Fibroblast of lung (primary cell): Measurements from ENCODE around the gene PDE4B. TPM values are rescaled to one million over a fixed set of nuclear protein-coding genes. Genes with fewer than 3 reads are reported as not detected.
"Not testable (repeated sequence)": the region's sequence is repeated elsewhere in the genome, so short reads cannot be mapped to it uniquely, and the experiment has no call there.

ENCODE experiments used
- DNase-seq, 2 donors: peaks; one replicate each; pipeline versions ENCODE4 v3.0.0 to v3.0.0-alpha.2; 2010; ENCODE audit warnings: low read depth in 2 of 2
- H2AFZ ChIP-seq: 2 replicates; pipeline ENCODE4 v1.5.1; 2012; ENCODE audit warnings: low read length, control low read depth, inconsistent platforms
- H3K27ac ChIP-seq: 2 replicates; pipeline ENCODE4 v1.5.1; 2011; ENCODE audit warnings: low read length, control low read depth; ENCODE audit not compliant: insufficient read depth
- H3K27me3 ChIP-seq: 2 replicates; pipeline ENCODE4 v1.5.1; 2011; ENCODE audit warnings: mild to moderate bottlenecking, low read length; ENCODE audit not compliant: control insufficient read depth, insufficient read depth
- H3K36me3 ChIP-seq: 2 replicates; pipeline ENCODE4 v1.5.1; 2011; ENCODE audit warnings: low read length; ENCODE audit not compliant: control insufficient read depth, insufficient read depth
- H3K4me1 ChIP-seq: 2 replicates; pipeline ENCODE4 v1.5.1; 2011; ENCODE audit warnings: low read length; ENCODE audit not compliant: control insufficient read depth, insufficient read depth; ENCODE audit errors: extremely low read depth
- H3K4me2 ChIP-seq: 2 replicates; pipeline ENCODE4 v1.5.1; 2011; ENCODE audit warnings: low read length, control low read depth; ENCODE audit not compliant: insufficient read depth; ENCODE audit errors: extremely low read depth
- H3K4me3 ChIP-seq, 4 experiments: fragments of 200-600 bp in 1 of 4; sonication (generic) in 1 of 4; replicated peaks in 1 of 4; 2 replicates each; pipeline ENCODE4 v1.5.1; 2011 to 2016; ENCODE audit warnings: low read length in 4 of 4, low read depth in 3 of 4, mild to moderate bottlenecking in 3 of 4, control low read depth in 2 of 4, inconsistent platforms in 1 of 4, mixed read lengths in 1 of 4; ENCODE audit not compliant: insufficient read depth in 1 of 4; ENCODE audit errors: control extremely low read depth in 1 of 4
- H3K79me2 ChIP-seq: 2 replicates; pipeline ENCODE4 v1.5.1; 2012; ENCODE audit warnings: mild to moderate bottlenecking, low read length, inconsistent platforms; ENCODE audit not compliant: control insufficient read depth, insufficient read depth
- H3K9ac ChIP-seq: 2 replicates; pipeline ENCODE4 v1.5.1; 2011; ENCODE audit warnings: mild to moderate bottlenecking, low read length, control low read depth; ENCODE audit not compliant: insufficient read depth
- H3K9me3 ChIP-seq: 2 replicates; pipeline ENCODE4 v1.5.1; 2012; ENCODE audit warnings: low read depth, low read length; ENCODE audit not compliant: control insufficient read depth, insufficient read depth
- H4K20me1 ChIP-seq: 2 replicates; pipeline ENCODE4 v1.5.1; 2011; ENCODE audit warnings: low read length; ENCODE audit not compliant: control insufficient read depth, insufficient read depth; ENCODE audit errors: extremely low read depth
- CTCF ChIP-seq, 2 donors: IDR thresholded peaks in 1 of 2; conservative IDR thresholded peaks in 1 of 2; 1 replicate in 1 of 2; 2 replicates in 1 of 2; pipeline ENCODE4 v1.5.1; 2011 to 2012; ENCODE audit warnings: low read length in 2 of 2, control low read depth in 1 of 2, inconsistent platforms in 1 of 2, low read depth in 1 of 2, mild to moderate bottlenecking in 1 of 2
- EZH2 ChIP-seq: IDR thresholded peaks from 2 replicates; pipeline ENCODE4 v1.5.1; 2012; ENCODE audit warnings: low read length, control low read depth, mild to moderate bottlenecking; ENCODE audit errors: missing control alignments
- polyA plus RNA-seq, 2 donors: library from polyadenylated mRNA; depleted of rRNA in 1 of 2; stranded (reverse) in 1 of 2; unstranded in 1 of 2; fragments of >200 nt; gene quantifications; 2 replicates each; pipeline ENCODE4 v1.2.1, GENCODE V29; 2011 to 2012; ENCODE audit warnings: missing spikeins in 1 of 2
- total RNA-seq: library from RNA; depleted of rRNA; stranded (reverse); fragments of >200 nt; gene quantifications from 2 replicates; pipeline ENCODE4 v1.2.1, GENCODE V29; 2014

Gene PDE4B
- total and polyA plus RNA-seq, 2 donors (not counting 1 experiment from before 2014, with no cell fraction given): 3.7 to 19.8 TPM

DNA sequence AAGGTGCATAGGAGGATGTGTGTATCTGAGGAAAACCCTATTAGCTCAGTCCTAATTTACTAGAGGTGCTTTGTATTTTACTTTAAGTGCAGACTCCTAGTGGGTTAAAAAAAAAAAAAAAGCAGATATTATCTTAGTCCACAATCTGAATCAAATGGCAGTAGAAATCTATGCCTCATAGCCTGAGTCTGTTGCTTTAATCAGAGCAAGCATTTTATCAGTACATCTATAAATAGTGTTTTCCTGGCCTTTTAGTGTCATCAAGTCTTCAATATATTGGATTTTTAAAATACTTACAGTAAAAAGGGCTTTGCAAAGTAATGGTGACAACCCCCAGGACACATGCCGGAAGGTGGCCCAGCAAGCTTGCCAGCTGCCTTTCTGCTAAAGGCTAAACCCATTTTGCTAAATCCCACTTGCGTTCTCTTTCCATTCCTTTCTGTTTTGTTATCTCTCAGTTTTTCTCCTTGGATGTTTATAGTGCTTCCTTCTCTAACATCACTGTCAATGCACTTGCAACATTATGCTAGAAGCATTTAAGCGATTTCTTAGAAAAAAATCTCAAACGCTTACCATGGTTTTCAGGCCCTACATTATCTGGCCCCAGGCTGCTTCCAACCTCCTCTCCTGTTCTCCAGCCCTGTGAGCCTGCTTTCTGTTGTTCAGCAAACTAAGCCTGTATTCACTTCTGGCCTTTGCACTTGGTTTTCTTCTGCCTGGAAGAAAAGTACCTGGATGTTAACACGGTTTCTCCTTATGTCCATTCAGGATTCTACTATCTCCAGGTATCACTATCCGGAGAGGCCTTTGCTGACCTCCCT lies 206.3 kb downstream of the PDE4B start:
- Histone ChIP-seq H3K9ac (no peak overlapping the region), H4K20me1 (no peaks in the 10 kb centered on the region), H2AFZ (no peak overlapping the region), H3K27me3 (no peaks in the 10 kb centered on the region), H3K4me1 (no peaks in the 10 kb centered on the region), H3K4me3 (no peak overlapping the region), H3K79me2 (no peaks in the 10 kb centered on the region), H3K36me3 (no peaks in the 10 kb centered on the region), H3K27ac (no peak overlapping the region), H3K4me2 (no peak overlapping the region), H3K9me3 (no peaks in the 10 kb centered on the region)
- TF ChIP-seq CTCF (conservative IDR thresholded peaks at IDR 0.05 in 1 of 2, IDR thresholded peaks at IDR 0.05 in 1 of 2; ENCODE audit: low read depth in 1 of 2, low read length in 2 of 2) (no peak), EZH2 (no peak)
- no peak for DNase-seq

DNA sequence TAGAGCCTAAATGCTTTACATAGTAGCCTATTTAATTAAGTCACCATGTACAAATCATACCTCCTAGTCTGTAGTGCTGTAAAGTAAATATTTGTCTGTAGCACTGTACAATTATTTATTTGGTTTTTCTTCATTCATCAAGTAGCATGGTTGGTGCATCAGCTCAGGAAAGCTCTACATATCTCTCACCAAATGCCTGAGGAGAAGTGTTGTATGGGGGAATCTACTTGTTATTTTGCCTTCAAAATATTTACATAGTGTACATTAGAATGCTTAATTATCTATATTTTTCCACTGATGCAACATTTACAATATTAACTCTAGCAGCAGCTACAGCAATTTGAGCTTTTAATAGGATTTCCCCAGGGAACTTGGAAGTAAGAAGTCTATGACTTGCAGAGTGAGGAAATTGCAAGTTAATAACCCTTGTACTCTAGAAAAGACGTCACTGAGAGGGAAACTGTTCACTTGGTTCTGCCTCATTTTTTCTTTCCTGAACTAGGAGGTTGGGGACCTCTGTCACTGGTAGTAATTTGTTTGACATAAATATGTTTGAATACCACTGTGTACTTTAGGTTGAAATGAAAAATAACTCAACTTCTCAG lies 207.4 kb downstream of the PDE4B start:
- H2AFZ ChIP-seq: no peak overlapping the region
- no peak overlapping the region for H3K9ac ChIP-seq
- DNase-seq: peak in 1 of 2 donors; percentile 33
- no peaks in the 10 kb centered on the region for H3K9me3 ChIP-seq
- no peaks in the 10 kb centered on the region for H4K20me1 ChIP-seq
- no peaks in the 10 kb centered on the region for H3K4me1 ChIP-seq
- no peak overlapping the region for H3K4me3 ChIP-seq
- no peak overlapping the region for H3K4me2 ChIP-seq
- TF ChIP-seq CTCF (conservative IDR thresholded peaks at IDR 0.05 in 1 of 2, IDR thresholded peaks at IDR 0.05 in 1 of 2; ENCODE audit: low read depth in 1 of 2, low read length in 2 of 2) (no peak), EZH2 (no peak)
- H3K27ac ChIP-seq: no peak overlapping the region
- H3K27me3 ChIP-seq: no peaks in the 10 kb centered on the region
- H3K79me2 ChIP-seq: no peaks in the 10 kb centered on the region
- no peaks in the 10 kb centered on the region for H3K36me3 ChIP-seq

- DNase-seq: no peak
- H3K4me3 ChIP-seq: no peak overlapping the region
- no peaks in the 10 kb centered on the region for H4K20me1 ChIP-seq
- no peak overlapping the region for H3K9ac ChIP-seq
- H3K79me2 ChIP-seq: no peaks in the 10 kb centered on the region
- no peaks in the 10 kb centered on the region for H3K9me3 ChIP-seq
- no peaks in the 10 kb centered on the region for H3K36me3 ChIP-seq
- no peak overlapping the region for H3K4me2 ChIP-seq
- no peaks in the 10 kb centered on the region for H3K27me3 ChIP-seq
- TF ChIP-seq EZH2 (no peak), CTCF (conservative IDR thresholded peaks at IDR 0.05 in 1 of 2, IDR thresholded peaks at IDR 0.05 in 1 of 2; ENCODE audit: low read depth in 1 of 2, low read length in 2 of 2) (no peak)
- no peak overlapping the region for H3K27ac ChIP-seq
- H3K4me1 ChIP-seq: no peaks in the 10 kb centered on the region
- no peak overlapping the region for H2AFZ ChIP-seq
Observed at GRCh38 chr1:66003690-66004089, 211.0 kb downstream of the PDE4B start.

DNA sequence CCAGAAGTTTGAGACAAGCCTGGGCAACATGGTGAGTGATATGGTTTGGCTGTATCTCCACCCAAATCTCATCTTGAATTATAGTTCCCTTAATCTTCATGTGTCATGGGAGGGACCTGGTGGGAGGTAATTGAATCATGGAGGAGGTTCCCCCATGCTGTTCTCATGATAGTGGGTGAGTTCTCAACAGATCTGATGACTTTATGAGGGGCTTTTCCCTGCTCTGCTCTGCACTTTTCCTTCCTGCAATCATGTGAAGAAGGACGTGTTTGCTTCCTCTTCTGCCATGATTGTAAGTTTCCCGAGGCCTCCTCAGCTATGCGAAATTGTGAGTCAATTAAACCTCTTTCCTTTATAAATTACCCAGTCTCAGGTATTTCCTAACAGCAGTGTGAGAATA lies 213.8 kb downstream of the PDE4B start:
- H3K36me3 ChIP-seq, H3K4me3 ChIP-seq, H3K4me1 ChIP-seq, H4K20me1 ChIP-seq, H3K27ac ChIP-seq, H3K4me2 ChIP-seq, H3K9me3 ChIP-seq, DNase-seq, H2AFZ ChIP-seq, H3K27me3 ChIP-seq, H3K79me2 ChIP-seq, H3K9ac ChIP-seq: not testable (repeated sequence)
